AG10803 (cell line): ENCODE measurements around the gene MAP6.
A peak's percentile ranks its signal among the peaks of the same experiment; 100 is the strongest.

ENCODE experiments used
- DNase-seq: peaks from one replicate; pipeline ENCODE4 v3.0.0; 2010; ENCODE audit warnings: low read depth
- H3K4me3 ChIP-seq: 2 replicates; pipeline ENCODE4 v1.5.1; 2011; ENCODE audit warnings: mild to moderate bottlenecking, low read length, control low read depth
- CTCF ChIP-seq: conservative IDR thresholded peaks from 2 replicates; pipeline ENCODE4 v1.5.1; 2011; ENCODE audit warnings: mild to moderate bottlenecking, low read length, control low read depth, inconsistent platforms

Gene MAP6

GRCh38 chr11:75644370-75644769, 24.5 kb downstream of the MAP6 start:
- no peak for TF ChIP-seq CTCF
- DNase-seq = no peak

GRCh38 chr11:75642402-75643113, 26.3 kb downstream of the MAP6 start:
- no peak for TF ChIP-seq CTCF
- H3K4me3 ChIP-seq = no peak overlapping the region
- DNase-seq = no peak

More at GRCh38 chr11:75644370-75644769, 24.5 kb downstream of the MAP6 start:
- no peak overlapping the region for H3K4me3 ChIP-seq

- no peak overlapping the region for H3K4me3 ChIP-seq
- DNase-seq = peak; percentile 65
- TF ChIP-seq CTCF = no peak
Measured at GRCh38 chr11:75639762-75640181, 29.1 kb downstream of the MAP6 start.

- DNase-seq = no peak
- H3K4me3 ChIP-seq = no peak overlapping the region
- TF ChIP-seq CTCF = no peak
Measured at GRCh38 chr11:75637998-75638397, 30.8 kb downstream of the MAP6 start.

GRCh38 chr11:75635066-75635862, 33.6 kb downstream of the MAP6 start:
- TF ChIP-seq CTCF = no peak
- no peak overlapping the region for H3K4me3 ChIP-seq
- peak; percentile 61 for DNase-seq

- TF ChIP-seq CTCF = no peak
- no peak overlapping the region for H3K4me3 ChIP-seq
- no peak for DNase-seq
Measured at GRCh38 chr11:75633409-75634066, 35.3 kb downstream of the MAP6 start.
